HG03280 (cell line): ENCODE data around the gene SLC2A10.

Experiments used
- ATAC-seq: cut with Tn5 transposase; IDR thresholded peaks from one replicate; pipeline ENCODE4 v1.9.1; 2021; ENCODE audit warnings: mild to moderate bottlenecking, moderate library complexity; ENCODE audit not compliant: unreplicated experiment

The SLC2A10 gene

GRCh38 chr20:46724343-46724959, 15.0 kb downstream of the SLC2A10 start:
- no peak for ATAC-seq

DNA sequence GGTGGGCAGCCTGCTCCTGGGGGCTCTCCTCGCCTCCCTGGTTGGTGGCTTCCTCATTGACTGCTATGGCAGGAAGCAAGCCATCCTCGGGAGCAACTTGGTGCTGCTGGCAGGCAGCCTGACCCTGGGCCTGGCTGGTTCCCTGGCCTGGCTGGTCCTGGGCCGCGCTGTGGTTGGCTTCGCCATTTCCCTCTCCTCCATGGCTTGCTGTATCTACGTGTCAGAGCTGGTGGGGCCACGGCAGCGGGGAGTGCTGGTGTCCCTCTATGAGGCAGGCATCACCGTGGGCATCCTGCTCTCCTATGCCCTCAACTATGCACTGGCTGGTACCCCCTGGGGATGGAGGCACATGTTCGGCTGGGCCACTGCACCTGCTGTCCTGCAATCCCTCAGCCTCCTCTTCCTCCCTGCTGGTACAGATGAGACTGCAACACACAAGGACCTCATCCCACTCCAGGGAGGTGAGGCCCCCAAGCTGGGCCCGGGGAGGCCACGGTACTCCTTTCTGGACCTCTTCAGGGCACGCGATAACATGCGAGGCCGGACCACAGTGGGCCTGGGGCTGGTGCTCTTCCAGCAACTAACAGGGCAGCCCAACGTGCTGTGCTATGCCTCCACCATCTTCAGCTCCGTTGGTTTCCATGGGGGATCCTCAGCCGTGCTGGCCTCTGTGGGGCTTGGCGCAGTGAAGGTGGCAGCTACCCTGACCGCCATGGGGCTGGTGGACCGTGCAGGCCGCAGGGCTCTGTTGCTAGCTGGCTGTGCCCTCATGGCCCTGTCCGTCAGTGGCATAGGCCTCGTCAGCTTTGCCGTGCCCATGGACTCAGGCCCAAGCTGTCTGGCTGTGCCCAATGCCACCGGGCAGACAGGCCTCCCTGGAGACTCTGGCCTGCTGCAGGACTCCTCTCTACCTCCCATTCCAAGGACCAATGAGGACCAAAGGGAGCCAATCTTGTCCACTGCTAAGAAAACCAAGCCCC, 16.0 kb downstream of the SLC2A10 start:
- ATAC-seq, result no peak

GRCh38 chr20:46731770-46732169, 22.3 kb downstream of the SLC2A10 start:
- no peak for ATAC-seq

DNA sequence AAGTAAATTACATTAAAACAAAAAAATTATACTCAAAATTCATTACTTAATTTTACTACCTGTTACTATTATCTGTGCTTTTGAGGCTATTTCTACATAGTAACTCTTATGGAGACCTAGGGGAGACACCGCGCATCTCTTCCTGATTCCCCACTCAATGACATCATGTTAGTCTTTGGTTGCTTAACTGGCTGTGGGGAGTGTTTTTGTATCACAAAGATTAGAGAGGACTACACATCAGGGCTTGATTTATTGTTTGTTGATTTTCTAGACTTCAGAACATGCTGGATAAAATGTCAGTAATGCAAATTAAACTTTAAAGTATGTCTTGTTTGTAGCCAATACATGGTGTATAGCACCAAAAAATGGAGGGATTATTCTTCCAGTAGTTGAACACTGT, 26.0 kb downstream of the SLC2A10 start:
- no peak for ATAC-seq

DNA sequence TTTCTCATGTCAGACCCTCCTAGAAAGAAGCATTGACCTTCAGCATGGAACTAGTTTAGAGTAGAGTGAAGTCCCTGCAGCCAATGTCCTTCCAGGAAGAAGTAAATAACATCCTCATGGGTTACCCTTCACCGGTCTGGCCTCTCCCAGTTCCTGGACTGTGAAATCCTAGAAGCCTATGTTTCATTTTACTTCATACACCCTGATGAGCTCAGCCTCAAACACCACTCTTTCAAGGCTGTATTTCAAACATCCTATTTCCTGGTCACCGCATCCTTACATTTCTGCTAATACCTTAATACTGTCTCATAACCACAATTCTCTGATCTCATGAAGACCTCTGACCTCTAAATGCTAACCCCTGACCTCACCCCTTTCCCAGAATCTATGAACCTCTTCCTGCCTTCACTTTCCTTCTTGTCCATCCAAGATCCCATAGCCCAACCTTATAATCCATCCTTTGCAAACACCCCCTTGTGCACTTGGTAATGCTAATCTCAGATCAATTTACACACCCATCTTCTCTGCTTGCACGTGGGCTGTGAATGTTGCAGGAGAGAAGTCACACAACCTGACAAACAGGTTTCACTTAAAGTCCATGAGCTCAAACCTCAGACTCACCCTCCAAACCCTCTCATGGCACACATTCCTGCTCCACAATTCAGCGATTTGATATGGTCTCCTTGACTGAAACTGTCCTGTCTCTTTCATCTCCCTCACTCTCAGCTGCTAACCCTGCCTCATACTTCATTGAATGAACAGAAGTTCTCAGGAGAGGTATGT, 30.2 kb downstream of the SLC2A10 start:
- ATAC-seq, result no peak

- no peak for ATAC-seq
These were observed 30.8 kb downstream of the SLC2A10 start for GRCh38 chr20:46740214-46740609.

GRCh38 chr20:46741924-46742668, 32.6 kb downstream of the SLC2A10 start:
- no peak for ATAC-seq

DNA sequence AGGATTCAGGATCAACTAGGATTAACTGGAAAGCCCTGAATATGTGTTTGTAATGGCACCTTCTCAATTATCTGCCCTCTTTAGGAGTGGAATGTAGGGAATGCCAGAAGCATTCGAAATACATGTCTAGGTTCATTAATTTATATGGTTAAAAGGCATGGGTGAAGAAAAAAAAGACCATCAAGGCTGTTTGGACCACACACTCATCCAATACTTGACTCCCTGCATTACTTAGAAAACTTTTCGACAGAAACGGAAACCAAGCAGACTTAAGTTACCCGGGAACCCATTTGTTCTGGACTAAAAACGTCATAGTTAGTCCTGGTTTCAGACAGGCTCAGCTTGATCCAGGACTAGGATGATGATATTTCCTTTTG, 33.2 kb downstream of the SLC2A10 start:
- no peak for ATAC-seq

- ATAC-seq, result no peak
These were observed 33.6 kb downstream of the SLC2A10 start for GRCh38 chr20:46743088-46743487.

DNA sequence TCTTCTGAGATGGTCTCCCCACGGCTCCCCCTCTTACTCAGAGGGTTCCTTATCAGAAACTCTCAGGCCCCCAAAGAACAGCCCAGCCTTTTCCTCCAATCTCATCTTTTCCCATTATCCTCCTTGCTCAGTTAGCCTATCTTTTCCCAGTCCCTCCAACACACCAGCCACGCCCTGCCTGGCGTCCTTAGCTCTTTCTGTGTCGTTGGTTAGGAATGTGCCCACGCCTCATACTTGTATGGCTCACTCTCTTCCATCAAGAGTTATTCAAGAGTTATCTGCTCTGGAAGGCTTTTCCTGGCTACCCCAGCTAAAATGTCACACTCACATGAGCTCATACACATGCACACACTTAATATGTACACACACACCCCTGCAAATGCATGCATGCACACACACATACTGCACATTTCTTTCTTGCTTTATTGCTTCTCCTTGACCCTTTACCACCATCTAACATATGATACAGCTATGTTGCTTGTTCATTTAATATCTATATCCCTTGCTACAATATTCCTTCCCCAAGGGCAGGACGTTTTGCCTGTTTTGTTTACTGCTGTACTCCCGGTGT, 37.6 kb downstream of the SLC2A10 start:
- ATAC-seq, result no peak

DNA sequence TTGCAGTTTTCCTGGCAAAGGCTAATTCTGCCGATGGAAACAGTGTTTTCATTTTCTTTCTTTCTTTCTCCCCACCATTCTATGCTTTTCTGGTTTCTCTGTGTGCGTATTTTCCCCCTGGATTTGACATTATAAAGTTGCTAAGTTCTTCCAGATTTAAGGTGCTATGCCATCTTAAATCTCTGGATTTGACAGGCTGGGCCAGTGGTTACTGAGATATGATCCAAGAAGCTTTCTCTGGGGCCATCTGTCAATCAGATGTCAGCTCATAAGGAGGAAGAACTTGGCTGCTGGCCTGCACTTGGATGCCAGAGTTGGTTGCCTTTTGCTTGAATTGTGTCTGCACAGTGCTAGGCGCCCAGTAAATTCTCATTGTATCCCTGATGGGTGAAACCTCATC, 39.7 kb downstream of the SLC2A10 start:
- ATAC-seq, result no peak

- ATAC-seq, result no peak
These were observed 42.4 kb downstream of the SLC2A10 start for GRCh38 chr20:46751856-46752255.

DNA sequence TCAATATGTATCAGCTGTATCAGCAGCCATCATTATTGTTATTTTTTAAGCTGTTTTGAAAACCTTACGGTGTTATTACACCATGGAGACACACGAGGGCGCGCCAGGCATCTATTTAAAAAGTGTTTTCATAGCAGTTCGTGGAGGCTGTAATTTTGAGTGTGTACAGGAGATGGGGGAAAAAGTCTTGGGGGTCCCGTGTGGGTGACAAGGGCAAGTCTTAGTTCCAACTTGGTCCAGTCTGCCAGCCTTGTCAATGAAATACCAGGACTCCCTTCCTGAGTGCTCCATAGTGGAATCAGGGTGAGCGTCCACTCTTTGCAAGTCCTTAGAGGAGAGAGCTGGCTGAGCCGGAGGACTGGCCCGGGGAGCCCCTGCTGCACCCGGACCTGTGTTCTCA, 43.3 kb downstream of the SLC2A10 start:
- ATAC-seq, result no peak

DNA sequence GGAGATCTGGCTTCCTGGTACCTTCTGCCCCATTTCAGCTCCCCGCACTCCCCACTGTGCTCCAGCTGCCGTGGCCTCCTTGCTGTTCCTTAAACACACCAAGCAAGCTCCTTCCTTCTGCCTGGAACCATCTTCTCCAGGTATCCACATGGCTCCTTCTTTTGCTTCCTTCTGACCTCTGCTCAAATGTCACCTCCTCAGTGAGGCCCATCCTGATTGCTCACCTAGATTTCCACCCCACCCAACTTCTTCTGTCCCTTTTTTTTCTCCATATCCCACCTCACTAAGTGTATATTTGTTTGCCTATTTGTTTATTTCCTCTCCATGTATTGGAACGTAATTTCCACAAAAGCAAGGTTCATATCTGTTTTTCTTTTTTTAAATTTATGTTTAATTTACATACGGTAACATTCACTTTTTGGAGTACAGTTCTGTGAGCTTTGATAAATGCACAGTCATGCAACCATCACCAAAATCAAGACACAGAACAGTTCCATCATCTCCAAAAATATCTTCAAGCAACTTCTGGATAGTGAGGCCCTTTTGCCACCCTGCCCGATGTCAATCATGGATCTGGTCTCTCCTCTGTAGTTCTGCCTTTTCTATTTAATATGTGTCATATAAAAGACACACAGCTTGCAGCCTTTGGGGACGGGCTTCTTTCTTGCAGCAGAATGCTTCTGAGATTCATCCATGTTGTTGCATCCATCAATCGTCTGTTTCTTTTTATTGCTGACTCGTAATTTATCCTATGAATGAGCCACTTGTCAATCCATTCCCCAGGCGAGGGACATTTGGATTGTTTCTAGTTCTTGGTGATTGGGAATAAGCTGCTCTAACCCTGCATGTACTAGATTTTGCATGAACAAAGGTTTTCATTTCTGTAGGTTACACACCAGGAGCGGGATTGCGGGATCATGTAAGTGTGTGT, 46.3 kb downstream of the SLC2A10 start:
- no peak for ATAC-seq

DNA sequence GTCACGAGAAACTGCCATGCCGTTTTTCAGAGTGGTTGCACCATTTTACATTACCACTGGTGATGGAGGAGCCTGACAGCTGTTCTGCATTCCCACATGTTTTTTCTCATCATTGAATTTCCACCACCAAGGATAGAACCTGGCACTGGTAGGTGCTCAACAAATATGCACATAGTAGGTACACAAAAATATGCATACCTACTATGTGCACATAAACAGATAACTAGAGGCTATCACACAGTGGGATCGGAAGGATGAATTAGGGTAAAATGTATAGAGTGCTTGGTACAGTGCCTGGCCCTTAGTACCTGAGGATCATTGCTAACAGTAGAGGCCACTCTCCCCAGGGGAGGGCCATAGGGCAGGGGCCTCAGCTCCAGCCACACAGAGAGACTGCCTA, 47.0 kb downstream of the SLC2A10 start:
- ATAC-seq, result no peak

GRCh38 chr20:46757135-46757534, 47.7 kb downstream of the SLC2A10 start:
- ATAC-seq, result no peak

DNA sequence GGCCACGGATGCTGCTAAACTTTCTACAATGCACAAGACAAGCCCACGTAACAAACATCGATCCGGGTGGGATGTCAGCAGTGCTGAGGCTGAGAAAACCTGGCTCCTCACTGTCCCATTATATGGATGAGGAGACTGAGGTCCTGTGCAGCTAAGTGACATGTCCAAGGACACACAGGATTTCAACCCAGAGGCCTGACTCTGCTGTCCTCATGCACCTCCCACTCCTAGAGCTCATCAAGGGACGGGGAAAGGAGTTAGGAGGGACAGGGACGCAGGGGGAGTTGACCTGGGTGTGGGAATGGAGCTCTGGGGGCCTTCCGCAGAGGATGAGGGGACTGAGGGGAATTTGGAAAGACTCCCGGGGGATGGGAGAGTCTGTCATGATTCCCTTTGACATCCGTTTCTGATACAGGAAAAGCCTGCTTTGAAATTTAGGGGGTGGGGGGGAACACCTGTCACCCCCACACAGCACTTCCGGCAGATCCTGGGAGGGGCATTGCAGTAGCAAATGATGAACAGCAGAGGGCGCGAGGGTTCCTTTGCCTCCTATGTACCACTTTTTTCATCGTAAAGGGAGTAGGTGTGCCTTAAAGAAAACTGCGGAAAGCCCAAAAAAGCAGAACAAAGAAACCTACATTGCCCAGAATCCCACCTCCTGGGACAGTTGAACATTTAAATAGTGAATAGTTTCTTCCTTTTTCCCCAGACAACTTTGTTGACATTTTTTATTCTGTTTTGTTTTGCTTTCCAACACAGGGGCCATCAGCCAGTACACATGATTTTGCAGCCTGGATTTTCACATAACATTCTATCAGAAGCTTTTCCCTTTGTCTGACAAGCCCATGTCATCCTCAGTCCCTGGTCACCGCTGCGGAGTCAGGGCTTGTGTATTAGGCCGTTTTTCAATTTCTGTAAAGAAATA, 48.6 kb downstream of the SLC2A10 start:
- ATAC-seq, result no peak

DNA sequence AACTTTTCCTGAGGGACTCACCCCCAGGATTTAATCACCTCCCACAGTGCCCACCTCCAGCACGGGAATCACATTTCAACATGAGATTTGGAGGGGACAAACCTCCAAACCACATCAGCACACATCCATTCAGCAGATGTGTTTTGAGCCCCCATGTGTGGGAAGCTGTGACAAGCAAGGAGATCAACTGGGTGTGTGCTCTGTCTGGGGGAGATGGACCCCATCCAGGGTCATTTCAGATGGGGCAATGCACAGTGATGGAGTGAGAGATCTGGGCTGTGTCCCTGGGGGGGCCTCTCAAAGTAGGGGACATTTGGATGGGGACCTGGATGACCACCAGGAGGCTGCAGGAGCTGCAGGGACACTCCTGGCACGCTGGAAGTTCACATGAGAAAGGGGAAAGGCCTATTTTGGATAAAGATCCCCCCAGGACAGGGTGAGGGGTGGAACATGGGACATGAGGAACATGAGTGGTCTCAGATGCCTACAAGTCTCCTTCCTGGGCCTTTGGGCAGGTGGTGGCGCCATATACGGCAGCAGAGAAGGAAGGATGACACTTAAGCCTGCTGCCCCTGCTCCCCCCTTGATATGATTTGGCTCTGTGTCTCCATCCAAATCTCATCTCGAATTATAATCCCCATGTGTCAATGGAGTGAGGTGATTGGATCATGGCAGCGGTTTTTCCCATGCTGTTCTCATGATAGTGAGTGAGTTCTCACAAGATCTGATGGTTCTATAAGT, 49.6 kb downstream of the SLC2A10 start:
- no peak for ATAC-seq
